GM12891 (cell line): ENCODE data around the gene ACSL1.
"Not testable (repeated sequence)": the region's sequence is repeated elsewhere in the genome, so short reads cannot be mapped to it uniquely, and the experiment has no call there.

Source experiments
- DNase-seq: peaks from one replicate; pipeline ENCODE4 v3.0.0; 2011; ENCODE audit warnings: low spot score; ENCODE audit not compliant: insufficient read length
- FAIRE-seq: peaks from 2 replicates; lab custom pipeline; 2011; peaks lifted over from hg19 to GRCh38; lab: Jason Lieb, UNC
- PAX5 ChIP-seq: IDR thresholded peaks from 2 replicates; pipeline ENCODE4 v1.6.1; 2011; ENCODE audit warnings: low read length, moderate library complexity, mild to moderate bottlenecking; ENCODE audit not compliant: insufficient read depth, severe bottlenecking
- POLR2A ChIP-seq: IDR thresholded peaks from 2 replicates; pipeline ENCODE4 v1.6.1; 2011; ENCODE audit warnings: low read depth, low read length, control low read depth
- POLR2AphosphoS5 ChIP-seq: IDR thresholded peaks from 2 replicates; pipeline ENCODE4 v1.6.1; 2011; ENCODE audit warnings: low read depth, low read length, control low read depth
- POU2F2 ChIP-seq: IDR thresholded peaks from 2 replicates; pipeline ENCODE4 v1.6.1; 2011; ENCODE audit warnings: low read depth, mild to moderate bottlenecking, control low read depth, low read length, moderate library complexity
- SPI1 ChIP-seq: IDR thresholded peaks from 2 replicates; pipeline ENCODE4 v1.6.1; 2011; ENCODE audit warnings: low read depth, low read length, control low read depth
- TAF1 ChIP-seq: IDR thresholded peaks from 2 replicates; pipeline ENCODE4 v1.6.1; 2011; ENCODE audit warnings: low read depth, low read length, control low read depth

Gene ACSL1

GRCh38 chr4:184793735-184794355 is 31.9 kb downstream of the ACSL1 start:
- TF ChIP-seq POLR2A: no peak
- TF ChIP-seq POLR2AphosphoS5: no peak
- TF ChIP-seq PAX5: no peak
- no peak for TF ChIP-seq POU2F2
- no peak for TF ChIP-seq TAF1
- TF ChIP-seq SPI1: no peak
- no peak for FAIRE-seq
- no peak for DNase-seq

GRCh38 chr4:184792950-184793555 is 32.7 kb downstream of the ACSL1 start:
- FAIRE-seq: no peak
- TF ChIP-seq POU2F2: no peak
- DNase-seq: no peak

- TF ChIP-seq POU2F2: no peak
- TF ChIP-seq TAF1: no peak
- TF ChIP-seq POLR2A: no peak
- TF ChIP-seq POLR2AphosphoS5: no peak
- TF ChIP-seq SPI1: no peak
- no peak for TF ChIP-seq PAX5
- DNase-seq (no peak), FAIRE-seq (peak; percentile 31)
Observed at GRCh38 chr4:184792334-184792733, 33.4 kb downstream of the ACSL1 start.

- DNase-seq: no peak
Observed at GRCh38 chr4:184790826-184791225, 34.9 kb downstream of the ACSL1 start.

GRCh38 chr4:184787766-184788503 is 37.8 kb downstream of the ACSL1 start:
- DNase-seq (no peak), FAIRE-seq (no peak)
- TF ChIP-seq POLR2A (no peak), PAX5 (no peak), POLR2AphosphoS5 (no peak), TAF1 (no peak), SPI1 (no peak), POU2F2 (no peak)

More at GRCh38 chr4:184790826-184791225, 34.9 kb downstream of the ACSL1 start:
- no peak for TF ChIP-seq POU2F2
- TF ChIP-seq PAX5: no peak
- TF ChIP-seq POLR2A: no peak
- no peak for TF ChIP-seq POLR2AphosphoS5
- TF ChIP-seq TAF1: no peak
- TF ChIP-seq SPI1: no peak
- FAIRE-seq: peak; percentile 26

GRCh38 chr4:184785813-184786212 is 40.0 kb downstream of the ACSL1 start:
- no peak for TF ChIP-seq POU2F2
- FAIRE-seq: no peak
- DNase-seq: no peak

GRCh38 chr4:184784628-184785257 is 41.0 kb downstream of the ACSL1 start:
- DNase-seq: no peak
- FAIRE-seq: no peak

GRCh38 chr4:184782731-184783373 is 42.9 kb downstream of the ACSL1 start:
- FAIRE-seq: peak; percentile 65

More at GRCh38 chr4:184784628-184785257, 41.0 kb downstream of the ACSL1 start:
- TF ChIP-seq SPI1 (no peak), PAX5 (no peak), TAF1 (no peak), POLR2A (no peak), POLR2AphosphoS5 (no peak), POU2F2 (no peak)

GRCh38 chr4:184779160-184779559 is 46.6 kb downstream of the ACSL1 start:
- not testable (repeated sequence) for FAIRE-seq, DNase-seq

More at GRCh38 chr4:184782731-184783373, 42.9 kb downstream of the ACSL1 start:
- TF ChIP-seq SPI1 (peak; percentile 79), POU2F2 (no peak)
- no peak for DNase-seq

- DNase-seq: no peak
- TF ChIP-seq SPI1 (no peak), POLR2A (no peak), POU2F2 (no peak)
- no peak for FAIRE-seq
Observed at GRCh38 chr4:184778325-184778724, 47.4 kb downstream of the ACSL1 start.
